Thyroid gland (tissue), 4 donors: Measurements from ENCODE around the gene OR9A4.

Experiments
- POLR2A ChIP-seq, 2 donors: fragments of 450-650 bp; IDR thresholded peaks; one replicate each; pipeline ENCODE4 v1.6.1; 2017; ENCODE audit warnings: antibody characterized with exemption in 2 of 2, mild to moderate bottlenecking in 2 of 2, moderate library complexity in 1 of 2
- TF ChIP-seq, protein P1 (sequence below), 6 experiments: fragments of 200-600 bp in 3 of 6; fragments of 450-650 bp in 3 of 6; sonication (generic) in 3 of 6; IDR thresholded peaks; one replicate each; pipeline ENCODE4 v1.5.1; 2016 to 2019; ENCODE audit warnings: antibody characterized with exemption in 6 of 6, mild to moderate bottlenecking in 2 of 6, inconsistent platforms in 1 of 6, moderate library complexity in 1 of 6

GRCh38 chr7:141874787-141875186 is 41.4 kb upstream of the OR9A4 start:
- TF ChIP-seq, protein P1, sequence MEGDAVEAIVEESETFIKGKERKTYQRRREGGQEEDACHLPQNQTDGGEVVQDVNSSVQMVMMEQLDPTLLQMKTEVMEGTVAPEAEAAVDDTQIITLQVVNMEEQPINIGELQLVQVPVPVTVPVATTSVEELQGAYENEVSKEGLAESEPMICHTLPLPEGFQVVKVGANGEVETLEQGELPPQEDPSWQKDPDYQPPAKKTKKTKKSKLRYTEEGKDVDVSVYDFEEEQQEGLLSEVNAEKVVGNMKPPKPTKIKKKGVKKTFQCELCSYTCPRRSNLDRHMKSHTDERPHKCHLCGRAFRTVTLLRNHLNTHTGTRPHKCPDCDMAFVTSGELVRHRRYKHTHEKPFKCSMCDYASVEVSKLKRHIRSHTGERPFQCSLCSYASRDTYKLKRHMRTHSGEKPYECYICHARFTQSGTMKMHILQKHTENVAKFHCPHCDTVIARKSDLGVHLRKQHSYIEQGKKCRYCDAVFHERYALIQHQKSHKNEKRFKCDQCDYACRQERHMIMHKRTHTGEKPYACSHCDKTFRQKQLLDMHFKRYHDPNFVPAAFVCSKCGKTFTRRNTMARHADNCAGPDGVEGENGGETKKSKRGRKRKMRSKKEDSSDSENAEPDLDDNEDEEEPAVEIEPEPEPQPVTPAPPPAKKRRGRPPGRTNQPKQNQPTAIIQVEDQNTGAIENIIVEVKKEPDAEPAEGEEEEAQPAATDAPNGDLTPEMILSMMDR (IDR thresholded peaks at IDR 0.05): no peak
- no peak for TF ChIP-seq POLR2A (IDR thresholded peaks at IDR 0.05)
